BE2C (cell line): ENCODE measurements around the gene CLDN9.
A peak's percentile ranks its signal among the peaks of the same experiment; 100 is the strongest.

Experiments
- DNase-seq: peaks from one replicate; pipeline ENCODE4 v3.0.0-alpha.2; 2020
- H3K27me3 ChIP-seq: fragments of 250-450 bp; sonication (Bioruptor Pico); 2 replicates; pipeline ENCODE4 v1.5.1; 2020; ENCODE audit warnings: mild to moderate bottlenecking
- H3K36me3 ChIP-seq: fragments of 250-450 bp; sonication (Bioruptor Pico); 2 replicates; pipeline ENCODE4 v1.5.1; 2020; ENCODE audit warnings: mild to moderate bottlenecking
- H3K4me1 ChIP-seq: fragments of 250-450 bp; sonication (Bioruptor Pico); 2 replicates; pipeline ENCODE4 v1.5.1; 2020
- H3K4me3 ChIP-seq: 2 replicates; pipeline ENCODE4 v1.5.1; 2011; ENCODE audit warnings: low read depth, low read length
- H3K9me3 ChIP-seq: fragments of 250-450 bp; sonication (Bioruptor Pico); 2 replicates; pipeline ENCODE4 v1.5.1; 2020
- CTCF ChIP-seq: IDR thresholded peaks from 2 replicates; pipeline ENCODE4 v1.5.1; 2012; ENCODE audit warnings: mild to moderate bottlenecking, low read depth, low read length

Gene CLDN9

GRCh38 chr16:3017794-3018506 lies 5.2 kb downstream of the CLDN9 start, which contains the start of gene CLDN6:
TSS of gene CLDN6 (minus strand) at chr16:3018183. CDS start at chr16:3016021, 2,162 bp downstream.
- DNase-seq = peak; percentile 68
- no peaks in the 10 kb centered on the region for H3K36me3 ChIP-seq
- H3K9me3 ChIP-seq = no peaks in the 10 kb centered on the region
- peaks cover 18% of the 10 kb centered on the region for H3K4me1 ChIP-seq
- peak; percentile 40 for TF ChIP-seq CTCF
- no peak within 1 kb of the TSS for H3K4me3 ChIP-seq
- no peaks in the 10 kb centered on the region for H3K27me3 ChIP-seq

GRCh38 chr16:3019594-3020246 lies 7.0 kb downstream of the CLDN9 start:
- no peaks in the 10 kb centered on the region for H3K36me3 ChIP-seq
- peaks cover 20% of the 10 kb centered on the region for H3K4me1 ChIP-seq
- H3K27me3 ChIP-seq = no peaks in the 10 kb centered on the region
- TF ChIP-seq CTCF = no peak
- no peaks in the 10 kb centered on the region for H3K9me3 ChIP-seq
- peak overlapping the region; percentile 54 for H3K4me3 ChIP-seq
- DNase-seq = no peak

GRCh38 chr16:3020247-3020603 lies 7.5 kb downstream of the CLDN9 start, which contains the start of gene TNFRSF12A:
TSS of gene TNFRSF12A (plus strand) at chr16:3020368. CDS start at chr16:3020398, 30 bp downstream.
- peaks cover 20% of the 10 kb centered on the region for H3K4me1 ChIP-seq
- TF ChIP-seq CTCF = no peak
- no peaks in the 10 kb centered on the region for H3K9me3 ChIP-seq
- no peaks in the 10 kb centered on the region for H3K27me3 ChIP-seq
- DNase-seq = peak; percentile 88
- H3K36me3 ChIP-seq = no peaks in the 10 kb centered on the region
- H3K4me3 ChIP-seq = peak within 1 kb of the TSS; percentile 56

GRCh38 chr16:3020604-3021448 lies 8.1 kb downstream of the CLDN9 start:
- peaks cover 20% of the 10 kb centered on the region for H3K4me1 ChIP-seq
- peak; percentile 37 for DNase-seq

More at GRCh38 chr16:3020604-3021448, 8.1 kb downstream of the CLDN9 start:
- no peak for TF ChIP-seq CTCF
- Histone ChIP-seq H3K4me3 (peak overlapping the region; percentile 56), H3K9me3 (no peaks in the 10 kb centered on the region), H3K27me3 (no peaks in the 10 kb centered on the region), H3K36me3 (peaks cover 3% of the 10 kb centered on the region; the same call in 1 of the 2 replicates)
